ENCODE results near the gene TRPM1.

DNA sequence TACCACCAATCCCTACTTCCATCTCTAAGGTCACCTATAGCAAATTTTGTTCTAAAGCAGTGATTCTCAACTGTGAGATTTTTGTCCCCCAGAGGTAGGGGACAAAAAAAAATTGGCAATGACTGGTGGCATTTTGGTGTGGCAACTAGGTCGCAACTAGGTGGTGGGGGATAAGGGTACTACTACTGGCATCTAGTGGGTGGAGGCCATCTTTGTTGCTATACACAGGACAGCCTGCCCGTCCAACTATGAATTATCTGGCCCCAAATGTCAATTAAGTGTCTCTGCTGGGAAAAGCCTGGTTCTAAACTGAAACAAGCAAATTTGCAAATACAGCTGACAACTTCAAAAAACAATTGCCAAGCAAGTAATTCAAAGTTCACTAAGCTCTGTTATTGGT is 111.5 kb downstream of the TRPM1 start:
- TF ChIP-seq FOXM1 (IDR thresholded peaks at IDR 0.05; ENCODE audit: borderline replicate concordance) (no peak), SUZ12 (IDR thresholded peaks at IDR 0.05) (no peak), FOXA1 (IDR thresholded peaks at IDR 0.05) (no peak), ELF4 (IDR thresholded peaks at IDR 0.05) (no peak), ARNT (IDR thresholded peaks at IDR 0.05) (no peak)

Data from HEK293T (cell line).